ENCODE results near the gene GRM7.

The GRM7 gene

DNA sequence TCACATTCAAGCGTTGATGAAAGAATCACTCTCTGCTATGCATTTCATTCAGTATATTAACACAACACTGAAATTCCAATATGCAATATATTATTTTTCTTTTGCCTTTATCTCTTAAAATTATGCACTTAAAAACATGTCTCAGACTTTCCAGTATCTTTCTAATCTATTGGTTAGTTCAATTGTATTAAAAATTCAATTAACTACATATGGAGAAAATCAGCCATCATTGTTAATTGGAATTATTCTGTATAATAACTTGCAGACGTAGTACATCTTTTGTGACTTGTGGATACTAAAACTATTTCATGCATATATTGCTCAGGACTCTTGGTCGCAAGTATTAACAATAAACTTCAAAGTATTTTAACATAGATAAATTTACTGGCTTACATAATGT lies 715.6 kb downstream of the GRM7 start:
- H2AK5ac ChIP-seq (ENCODE audit: low read length), result no peak overlapping the region
- no peaks in the 10 kb centered on the region for H3K36me3 ChIP-seq (ENCODE audit: control insufficient read depth in 1 of 2, insufficient read depth in 2 of 2, low read length in 2 of 2)
- H3K4me3 ChIP-seq (ENCODE audit: low read depth, low read length), result no peak overlapping the region
- H3K23ac ChIP-seq (ENCODE audit: low read length), result no peak overlapping the region
- no peak overlapping the region for H4K8ac ChIP-seq (ENCODE audit: low read depth, low read length)
- no CpG with 5 or more reads among the region's 3 CpGs for WGBS (ENCODE audit: extremely low coverage, insufficient coverage, insufficient read length)
- no peaks in the 10 kb centered on the region for H3K79me2 ChIP-seq (ENCODE audit: control insufficient read depth, insufficient read depth, low read length, poor library complexity)
- no peak overlapping the region for H2BK120ac ChIP-seq (ENCODE audit: insufficient read depth, low read length, poor library complexity)
- H3K9me3 ChIP-seq (ENCODE audit: insufficient read depth, low read depth, low read length), result no peaks in the 10 kb centered on the region
- H3K4me2 ChIP-seq (ENCODE audit: low read length), result no peak overlapping the region
- H3K27me3 ChIP-seq (ENCODE audit: insufficient read depth, low read length), result no peaks in the 10 kb centered on the region
- no peak for DNase-seq
- no peak overlapping the region for H4K12ac ChIP-seq (ENCODE audit: low read depth, low read length)
- H2BK5ac ChIP-seq (ENCODE audit: low read depth, low read length, poor library complexity), result no peak overlapping the region
- no peak overlapping the region for H2AFZ ChIP-seq (ENCODE audit: insufficient read depth, low read length, poor library complexity)
- no peak overlapping the region for H3K27ac ChIP-seq (ENCODE audit: low read depth, low read length)
- H3K18ac ChIP-seq (ENCODE audit: low read length), result no peak overlapping the region
- no peak overlapping the region for H3K14ac ChIP-seq (ENCODE audit: low read length)
- H3K4ac ChIP-seq (ENCODE audit: low read depth, low read length), result no peak overlapping the region
- H4K91ac ChIP-seq (ENCODE audit: low read depth, low read length), result no peak overlapping the region
- H3K9ac ChIP-seq (ENCODE audit: low read length), result no peak overlapping the region
- no peak overlapping the region for H2BK12ac ChIP-seq (ENCODE audit: low read length)
- no peaks in the 10 kb centered on the region for H3K79me1 ChIP-seq (ENCODE audit: low read length)
- H3K4me1 ChIP-seq (ENCODE audit: control insufficient read depth in 1 of 2, insufficient read depth in 2 of 2, low read length in 2 of 2), result no peaks in the 10 kb centered on the region

DNA sequence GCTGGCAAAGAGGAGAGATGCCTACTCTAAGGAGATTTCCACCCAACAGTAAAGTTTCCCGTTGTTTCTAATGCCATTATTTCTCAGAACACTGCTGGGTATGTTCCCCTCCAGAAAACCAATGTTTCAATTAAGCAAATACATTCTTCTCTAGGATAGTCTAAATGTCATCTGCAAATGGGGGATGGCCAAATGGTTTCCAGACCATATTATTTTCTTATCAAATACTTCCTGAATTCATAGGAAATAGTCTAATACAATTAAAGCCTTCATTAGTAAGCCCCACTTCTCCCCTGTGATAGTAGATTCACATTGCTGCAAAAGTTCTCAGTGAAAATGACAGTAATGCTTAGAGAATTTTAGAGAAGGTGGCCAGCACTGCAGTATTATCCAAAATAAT lies 716.6 kb downstream of the GRM7 start:
- H3K4ac ChIP-seq (ENCODE audit: low read depth, low read length), result no peak overlapping the region
- H2BK120ac ChIP-seq (ENCODE audit: insufficient read depth, low read length, poor library complexity), result no peak overlapping the region
- H3K14ac ChIP-seq (ENCODE audit: low read length), result no peak overlapping the region
- no peak overlapping the region for H3K4me2 ChIP-seq (ENCODE audit: low read length)
- no peaks in the 10 kb centered on the region for H3K4me1 ChIP-seq (ENCODE audit: control insufficient read depth in 1 of 2, insufficient read depth in 2 of 2, low read length in 2 of 2)
- no peaks in the 10 kb centered on the region for H3K27me3 ChIP-seq (ENCODE audit: insufficient read depth, low read length)
- H4K8ac ChIP-seq (ENCODE audit: low read depth, low read length), result no peak overlapping the region
- H3K79me2 ChIP-seq (ENCODE audit: control insufficient read depth, insufficient read depth, low read length, poor library complexity), result no peaks in the 10 kb centered on the region
- H3K79me1 ChIP-seq (ENCODE audit: low read length), result no peaks in the 10 kb centered on the region
- H4K12ac ChIP-seq (ENCODE audit: low read depth, low read length), result no peak overlapping the region
- no peaks in the 10 kb centered on the region for H3K36me3 ChIP-seq (ENCODE audit: control insufficient read depth in 1 of 2, insufficient read depth in 2 of 2, low read length in 2 of 2)
- H3K27ac ChIP-seq (ENCODE audit: low read depth, low read length), result no peak overlapping the region
- no peak overlapping the region for H2BK5ac ChIP-seq (ENCODE audit: low read depth, low read length, poor library complexity)
- WGBS (ENCODE audit: extremely low coverage, insufficient coverage, insufficient read length), result no CpG with 5 or more reads among the region's 1 CpG
- H3K9me3 ChIP-seq (ENCODE audit: insufficient read depth, low read depth, low read length), result no peaks in the 10 kb centered on the region
- no peak overlapping the region for H3K9ac ChIP-seq (ENCODE audit: low read length)
- H2AK5ac ChIP-seq (ENCODE audit: low read length), result no peak overlapping the region
- no peak overlapping the region for H3K23ac ChIP-seq (ENCODE audit: low read length)
- no peak overlapping the region for H2BK12ac ChIP-seq (ENCODE audit: low read length)
- no peak overlapping the region for H4K91ac ChIP-seq (ENCODE audit: low read depth, low read length)
- H2AFZ ChIP-seq (ENCODE audit: insufficient read depth, low read length, poor library complexity), result no peak overlapping the region
- no peak for DNase-seq
- no peak overlapping the region for H3K18ac ChIP-seq (ENCODE audit: low read length)
- no peak overlapping the region for H3K4me3 ChIP-seq (ENCODE audit: low read depth, low read length)

DNA sequence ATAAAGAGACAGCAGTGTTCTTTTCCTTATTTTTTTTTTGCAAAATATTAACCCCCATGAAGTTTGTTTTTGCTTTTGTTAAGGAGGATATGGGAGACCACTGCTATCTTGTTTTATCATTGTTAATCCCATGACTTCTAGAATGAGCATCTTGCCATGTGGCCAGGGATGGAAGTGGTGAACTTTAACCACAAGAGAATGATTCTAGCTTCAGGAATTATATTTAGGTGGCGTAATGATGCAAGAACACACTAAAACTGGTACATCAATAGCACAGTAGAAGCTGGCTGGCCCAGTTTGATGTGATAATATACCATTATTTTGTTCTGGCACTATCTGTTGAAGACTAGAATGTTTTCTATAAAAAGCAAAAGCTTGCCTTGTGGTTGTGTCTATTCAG lies 720.9 kb downstream of the GRM7 start:
- Histone ChIP-seq H3K79me1 (ENCODE audit: low read length) (no peaks in the 10 kb centered on the region), H3K4ac (ENCODE audit: low read depth, low read length) (no peak overlapping the region), H3K14ac (ENCODE audit: low read length) (no peak overlapping the region), H2BK120ac (ENCODE audit: insufficient read depth, low read length, poor library complexity) (no peak overlapping the region), H3K27ac (ENCODE audit: low read depth, low read length) (no peak overlapping the region), H2AFZ (ENCODE audit: insufficient read depth, low read length, poor library complexity) (no peak overlapping the region), H4K91ac (ENCODE audit: low read depth, low read length) (no peak overlapping the region), H3K4me1 (ENCODE audit: control insufficient read depth in 1 of 2, insufficient read depth in 2 of 2, low read length in 2 of 2) (no peaks in the 10 kb centered on the region), H3K9ac (ENCODE audit: low read length) (no peak overlapping the region), H2AK5ac (ENCODE audit: low read length) (no peak overlapping the region), H3K18ac (ENCODE audit: low read length) (no peak overlapping the region), H3K9me3 (ENCODE audit: insufficient read depth, low read depth, low read length) (no peaks in the 10 kb centered on the region), H3K4me2 (ENCODE audit: low read length) (no peak overlapping the region), H2BK5ac (ENCODE audit: low read depth, low read length, poor library complexity) (no peak overlapping the region), H3K79me2 (ENCODE audit: control insufficient read depth, insufficient read depth, low read length, poor library complexity) (no peaks in the 10 kb centered on the region), H4K12ac (ENCODE audit: low read depth, low read length) (no peak overlapping the region), H3K23ac (ENCODE audit: low read length) (no peak overlapping the region), H3K27me3 (ENCODE audit: insufficient read depth, low read length) (no peaks in the 10 kb centered on the region), H3K36me3 (ENCODE audit: control insufficient read depth in 1 of 2, insufficient read depth in 2 of 2, low read length in 2 of 2) (no peaks in the 10 kb centered on the region), H3K4me3 (ENCODE audit: low read depth, low read length) (no peak overlapping the region), H4K8ac (ENCODE audit: low read depth, low read length) (no peak overlapping the region), H2BK12ac (ENCODE audit: low read length) (no peak overlapping the region)
- no peak for DNase-seq
- WGBS (ENCODE audit: extremely low coverage, insufficient coverage, insufficient read length), result no CpG with 5 or more reads among the region's 1 CpG

DNA sequence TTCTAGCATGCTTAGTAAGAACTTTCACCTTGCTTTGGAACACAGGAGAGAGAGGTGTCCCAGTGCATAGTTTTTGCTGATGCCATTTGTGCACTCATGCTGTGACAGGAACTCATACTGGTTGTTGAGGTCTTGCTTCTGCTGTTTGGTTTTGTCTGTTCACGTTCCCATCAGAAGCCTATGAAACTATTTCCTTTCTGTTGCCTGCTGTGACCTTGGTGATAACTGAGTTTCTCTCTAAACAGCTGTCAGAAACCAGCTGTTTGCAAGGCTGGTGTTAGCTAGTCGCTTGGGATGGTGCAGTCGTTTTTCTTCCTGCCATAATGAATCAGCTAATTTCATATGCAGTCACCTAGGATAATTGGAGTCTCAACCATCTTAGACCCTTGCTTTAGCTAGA lies 724.1 kb downstream of the GRM7 start:
- no peak overlapping the region for H2BK5ac ChIP-seq (ENCODE audit: low read depth, low read length, poor library complexity)
- H3K4ac ChIP-seq (ENCODE audit: low read depth, low read length), result no peak overlapping the region
- H3K36me3 ChIP-seq (ENCODE audit: control insufficient read depth in 1 of 2, insufficient read depth in 2 of 2, low read length in 2 of 2), result no peaks in the 10 kb centered on the region
- no peak overlapping the region for H4K8ac ChIP-seq (ENCODE audit: low read depth, low read length)
- no peak overlapping the region for H2AK5ac ChIP-seq (ENCODE audit: low read length)
- no peak overlapping the region for H4K91ac ChIP-seq (ENCODE audit: low read depth, low read length)
- no peak overlapping the region for H2BK12ac ChIP-seq (ENCODE audit: low read length)
- H3K14ac ChIP-seq (ENCODE audit: low read length), result no peak overlapping the region
- no CpG with 5 or more reads among the region's 3 CpGs for WGBS (ENCODE audit: extremely low coverage, insufficient coverage, insufficient read length)
- H2BK120ac ChIP-seq (ENCODE audit: insufficient read depth, low read length, poor library complexity), result no peak overlapping the region
- H3K18ac ChIP-seq (ENCODE audit: low read length), result no peak overlapping the region
- H3K27ac ChIP-seq (ENCODE audit: low read depth, low read length), result no peak overlapping the region
- H3K79me1 ChIP-seq (ENCODE audit: low read length), result no peaks in the 10 kb centered on the region
- no peak overlapping the region for H3K23ac ChIP-seq (ENCODE audit: low read length)
- DNase-seq, result no peak
- H3K4me1 ChIP-seq (ENCODE audit: control insufficient read depth in 1 of 2, insufficient read depth in 2 of 2, low read length in 2 of 2), result no peaks in the 10 kb centered on the region
- H3K27me3 ChIP-seq (ENCODE audit: insufficient read depth, low read length), result no peaks in the 10 kb centered on the region
- H3K4me3 ChIP-seq (ENCODE audit: low read depth, low read length), result no peak overlapping the region
- H3K79me2 ChIP-seq (ENCODE audit: control insufficient read depth, insufficient read depth, low read length, poor library complexity), result no peaks in the 10 kb centered on the region
- H4K12ac ChIP-seq (ENCODE audit: low read depth, low read length), result no peak overlapping the region
- H3K4me2 ChIP-seq (ENCODE audit: low read length), result no peak overlapping the region
- no peaks in the 10 kb centered on the region for H3K9me3 ChIP-seq (ENCODE audit: insufficient read depth, low read depth, low read length)
- no peak overlapping the region for H2AFZ ChIP-seq (ENCODE audit: insufficient read depth, low read length, poor library complexity)
- no peak overlapping the region for H3K9ac ChIP-seq (ENCODE audit: low read length)
